ENCODE results near the gene C1orf35. TPM values are rescaled to one million over a fixed set of nuclear protein-coding genes. Genes with fewer than 3 reads are reported as not detected.
A peak's percentile ranks its signal among the peaks of the same experiment; 100 is the strongest.

The C1orf35 gene
- total and polyA plus RNA-seq, 9 of the 15 experiments (the other 6 are each of a cell fraction or from before 2014, with no cell fraction given): 3.2 to 48.7 (median 12.5) TPM

GRCh38 chr1:228082918-228083870 lies 19.9 kb downstream of the C1orf35 start (continued):
- TF ChIP-seq PKNOX1 (IDR thresholded peaks at IDR 0.05): no peak
- TF ChIP-seq ARID1B (IDR thresholded peaks at IDR 0.05): no peak
- TF ChIP-seq ZBTB8A (IDR thresholded peaks at IDR 0.05; ENCODE audit: partially characterized antibody): no peak
- no peak for TF ChIP-seq CCAR2 (IDR thresholded peaks at IDR 0.05; ENCODE audit: low read depth, low read length)
- no peak for TF ChIP-seq KDM5B (IDR thresholded peaks at IDR 0.05; ENCODE audit: insufficient replicate concordance, low read depth, low read length)
- TF ChIP-seq SMAD2 (IDR thresholded peaks at IDR 0.05; ENCODE audit: low read depth, low read length): no peak
- no peak for TF ChIP-seq HMG20A (CRISPR knock-in tag; conservative IDR thresholded peaks at IDR 0.05)
- no peak for TF ChIP-seq SIX5 (IDR thresholded peaks at IDR 0.05; ENCODE audit: borderline replicate concordance in 1 of 2, insufficient read depth in 1 of 2, low read depth in 1 of 2, low read length in 2 of 2)
- 0 out of 2 replicates have a peak, but pooled peaks have one; percentile 3 for TF ChIP-seq HNRNPL (IDR thresholded peaks at IDR 0.05; ENCODE audit: low read depth, low read length)
- no peak for TF ChIP-seq ZSCAN29 (IDR thresholded peaks at IDR 0.05)
- TF ChIP-seq, protein P1, sequence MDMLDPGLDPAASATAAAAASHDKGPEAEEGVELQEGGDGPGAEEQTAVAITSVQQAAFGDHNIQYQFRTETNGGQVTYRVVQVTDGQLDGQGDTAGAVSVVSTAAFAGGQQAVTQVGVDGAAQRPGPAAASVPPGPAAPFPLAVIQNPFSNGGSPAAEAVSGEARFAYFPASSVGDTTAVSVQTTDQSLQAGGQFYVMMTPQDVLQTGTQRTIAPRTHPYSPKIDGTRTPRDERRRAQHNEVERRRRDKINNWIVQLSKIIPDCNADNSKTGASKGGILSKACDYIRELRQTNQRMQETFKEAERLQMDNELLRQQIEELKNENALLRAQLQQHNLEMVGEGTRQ (CRISPR knock-in tag; IDR thresholded peaks at IDR 0.05): 0 out of 2 replicates have a peak, but pooled peaks have one; percentile 1
- TF ChIP-seq MBD1 (CRISPR knock-in tag; IDR thresholded peaks at IDR 0.05): no peak
- TF ChIP-seq BMI1 (IDR thresholded peaks at IDR 0.05; ENCODE audit: low read length): no peak
- TF ChIP-seq, protein P2, sequence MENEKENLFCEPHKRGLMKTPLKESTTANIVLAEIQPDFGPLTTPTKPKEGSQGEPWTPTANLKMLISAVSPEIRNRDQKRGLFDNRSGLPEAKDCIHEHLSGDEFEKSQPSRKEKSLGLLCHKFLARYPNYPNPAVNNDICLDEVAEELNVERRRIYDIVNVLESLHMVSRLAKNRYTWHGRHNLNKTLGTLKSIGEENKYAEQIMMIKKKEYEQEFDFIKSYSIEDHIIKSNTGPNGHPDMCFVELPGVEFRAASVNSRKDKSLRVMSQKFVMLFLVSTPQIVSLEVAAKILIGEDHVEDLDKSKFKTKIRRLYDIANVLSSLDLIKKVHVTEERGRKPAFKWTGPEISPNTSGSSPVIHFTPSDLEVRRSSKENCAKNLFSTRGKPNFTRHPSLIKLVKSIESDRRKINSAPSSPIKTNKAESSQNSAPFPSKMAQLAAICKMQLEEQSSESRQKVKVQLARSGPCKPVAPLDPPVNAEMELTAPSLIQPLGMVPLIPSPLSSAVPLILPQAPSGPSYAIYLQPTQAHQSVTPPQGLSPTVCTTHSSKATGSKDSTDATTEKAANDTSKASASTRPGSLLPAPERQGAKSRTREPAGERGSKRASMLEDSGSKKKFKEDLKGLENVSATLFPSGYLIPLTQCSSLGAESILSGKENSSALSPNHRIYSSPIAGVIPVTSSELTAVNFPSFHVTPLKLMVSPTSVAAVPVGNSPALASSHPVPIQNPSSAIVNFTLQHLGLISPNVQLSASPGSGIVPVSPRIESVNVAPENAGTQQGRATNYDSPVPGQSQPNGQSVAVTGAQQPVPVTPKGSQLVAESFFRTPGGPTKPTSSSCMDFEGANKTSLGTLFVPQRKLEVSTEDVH (IDR thresholded peaks at IDR 0.05; ENCODE audit: low read depth, partially characterized antibody): no peak
- TF ChIP-seq SRSF3 (IDR thresholded peaks at IDR 0.05; ENCODE audit: insufficient read depth, low read length): peak; percentile 98
- TF ChIP-seq UBTF (IDR thresholded peaks at IDR 0.05; ENCODE audit: borderline replicate concordance in 1 of 2, low read depth in 2 of 2, low read length in 2 of 2): peak in 1 of 2 experiments; percentile 70; a peak in 1 of 4 replicates
- TF ChIP-seq SREBF1 (IDR thresholded peaks at IDR 0.05; ENCODE audit: borderline replicate concordance, low read depth, low read length): no peak
